Trophoblast cell (in vitro differentiated cells and primary cell): ENCODE data around the gene SUMF2.
A peak's percentile ranks its signal among the peaks of the same experiment; 100 is the strongest.
"Not testable (repeated sequence)": the region's sequence is repeated elsewhere in the genome, so short reads cannot be mapped to it uniquely, and the experiment has no call there.

Experiments
- DNase-seq, 2 donors: peaks; one replicate each; pipeline ENCODE4 v3.0.0-alpha.2; 2016
- H2AFZ ChIP-seq: 2 replicates; pipeline ENCODE4 v1.6.1; 2013; ENCODE audit warnings: low read length, moderate library complexity, mild to moderate bottlenecking; ENCODE audit not compliant: insufficient read depth, poor library complexity
- H2AK5ac ChIP-seq: 2 replicates; pipeline ENCODE4 v1.6.1; 2013; ENCODE audit warnings: mild to moderate bottlenecking, low read length
- H2BK120ac ChIP-seq: 2 replicates; pipeline ENCODE4 v1.6.1; 2013; ENCODE audit warnings: low read length, mild to moderate bottlenecking, moderate library complexity; ENCODE audit not compliant: insufficient read depth, poor library complexity
- H2BK12ac ChIP-seq: 2 replicates; pipeline ENCODE4 v1.6.1; 2013; ENCODE audit warnings: mild to moderate bottlenecking, low read length, moderate library complexity
- H2BK5ac ChIP-seq: 2 replicates; pipeline ENCODE4 v1.6.1; 2013; ENCODE audit warnings: low read length, low read depth, moderate library complexity, mild to moderate bottlenecking; ENCODE audit not compliant: poor library complexity
- H3K14ac ChIP-seq: 2 replicates; pipeline ENCODE4 v1.6.1; 2013; ENCODE audit warnings: mild to moderate bottlenecking, low read length
- H3K18ac ChIP-seq: 2 replicates; pipeline ENCODE4 v1.6.1; 2013; ENCODE audit warnings: mild to moderate bottlenecking, low read length
- H3K23ac ChIP-seq: 2 replicates; pipeline ENCODE4 v1.6.1; 2013; ENCODE audit warnings: low read length
- H3K27ac ChIP-seq: 2 replicates; pipeline ENCODE4 v1.5.1; 2013; ENCODE audit warnings: low read depth, mild to moderate bottlenecking, inconsistent platforms, low read length, moderate library complexity
- H3K27me3 ChIP-seq: 2 replicates; pipeline ENCODE4 v1.6.1; 2013; ENCODE audit warnings: inconsistent platforms, mild to moderate bottlenecking, low read length, moderate library complexity; ENCODE audit not compliant: insufficient read depth
- H3K36me3 ChIP-seq, 2 experiments: 1 replicate in 1 of 2; 2 replicates in 1 of 2; pipeline ENCODE4 v1.6.1; 2013; ENCODE audit warnings: low read length in 2 of 2, mild to moderate bottlenecking in 2 of 2, moderate library complexity in 1 of 2; ENCODE audit not compliant: insufficient read depth in 2 of 2, control insufficient read depth in 1 of 2
- H3K4ac ChIP-seq: 2 replicates; pipeline ENCODE4 v1.6.1; 2013; ENCODE audit warnings: low read depth, mild to moderate bottlenecking, low read length, moderate library complexity
- H3K4me1 ChIP-seq, 2 experiments: 1 replicate in 1 of 2; 2 replicates in 1 of 2; pipeline ENCODE4 v1.6.1; 2013; ENCODE audit warnings: low read length in 2 of 2, mild to moderate bottlenecking in 2 of 2, moderate library complexity in 1 of 2; ENCODE audit not compliant: insufficient read depth in 2 of 2, control insufficient read depth in 1 of 2
- H3K4me2 ChIP-seq: 2 replicates; pipeline ENCODE4 v1.6.1; 2013; ENCODE audit warnings: inconsistent platforms, mild to moderate bottlenecking, low read length, moderate library complexity
- H3K4me3 ChIP-seq: 2 replicates; pipeline ENCODE4 v1.5.1; 2013; ENCODE audit warnings: mild to moderate bottlenecking, low read depth, low read length, inconsistent platforms
- H3K79me1 ChIP-seq: one replicate; pipeline ENCODE4 v1.6.1; 2013; ENCODE audit warnings: low read length
- H3K79me2 ChIP-seq: 2 replicates; pipeline ENCODE4 v1.6.1; 2013; ENCODE audit warnings: low read length, mild to moderate bottlenecking; ENCODE audit not compliant: control insufficient read depth, insufficient read depth, poor library complexity
- H3K9ac ChIP-seq: 2 replicates; pipeline ENCODE4 v1.6.1; 2013; ENCODE audit warnings: mild to moderate bottlenecking, low read length
- H3K9me3 ChIP-seq: 2 replicates; pipeline ENCODE4 v1.6.1; 2013; ENCODE audit warnings: low read depth, mild to moderate bottlenecking, control low read depth, inconsistent platforms, low read length; ENCODE audit not compliant: insufficient read depth
- H4K12ac ChIP-seq: 2 replicates; pipeline ENCODE4 v1.6.1; 2013; ENCODE audit warnings: low read depth, mild to moderate bottlenecking, low read length, moderate library complexity
- H4K8ac ChIP-seq: 2 replicates; pipeline ENCODE4 v1.6.1; 2013; ENCODE audit warnings: low read depth, mild to moderate bottlenecking, low read length, moderate library complexity
- H4K91ac ChIP-seq: one replicate; pipeline ENCODE4 v1.6.1; 2013; ENCODE audit warnings: low read depth, mild to moderate bottlenecking, low read length, moderate library complexity
- WGBS: extraction: QIAGEN DNeasy Blood & Tissue Kit; methylation state at CpG from one replicate; pipeline ENCODE4 v1.1.7; 2013; ENCODE audit warnings: missing lambda C conversion rate; ENCODE audit not compliant: insufficient read length, insufficient coverage; ENCODE audit errors: extremely low coverage; 5-methylcytosine and 5-hydroxymethylcytosine counted together

SUMF2 gene

GRCh38 chr7:56032578-56032977, 31.5 kb upstream of the SUMF2 start:
- not testable (repeated sequence) for H3K4me3 ChIP-seq, H3K27ac ChIP-seq, H2BK120ac ChIP-seq, H4K8ac ChIP-seq, H3K14ac ChIP-seq, H3K4ac ChIP-seq, H2BK5ac ChIP-seq, H3K4me2 ChIP-seq, H3K9ac ChIP-seq, H3K4me1 ChIP-seq, H3K18ac ChIP-seq, H2BK12ac ChIP-seq, H3K79me1 ChIP-seq, DNase-seq, H3K23ac ChIP-seq, H3K79me2 ChIP-seq, H3K27me3 ChIP-seq, H2AK5ac ChIP-seq, H4K12ac ChIP-seq, H4K91ac ChIP-seq, H3K9me3 ChIP-seq, H2AFZ ChIP-seq, H3K36me3 ChIP-seq
- WGBS: no CpG with 5 or more reads among the region's 7 CpGs

- Histone ChIP-seq H3K79me2 (no peaks in the 10 kb centered on the region), H3K14ac (no peak overlapping the region), H3K36me3 (peaks cover 1 to 6% of the 10 kb centered on the region in 2 experiments), H3K79me1 (no peaks in the 10 kb centered on the region), H3K27me3 (no peaks in the 10 kb centered on the region), H3K27ac (peak overlapping the region; percentile 63), H3K4ac (no peak overlapping the region), H3K4me1 (no peaks in the 10 kb centered on the region), H3K4me2 (peak overlapping the region; percentile 98), H4K12ac (no peak overlapping the region), H2BK120ac (no peak overlapping the region), H2AFZ (peak overlapping the region; percentile 52), H4K91ac (no peak overlapping the region), H3K9me3 (no peaks in the 10 kb centered on the region), H3K23ac (no peak overlapping the region), H3K4me3 (peak overlapping the region; percentile 67), H2AK5ac (no peak overlapping the region), H3K18ac (no peak overlapping the region), H3K9ac (peak overlapping the region; percentile 50), H2BK5ac (no peak overlapping the region), H4K8ac (peak overlapping the region; percentile 20), H2BK12ac (no peak overlapping the region)
- DNase-seq: peak; percentile 62
- no CpG with 5 or more reads among the region's 27 CpGs for WGBS
These were observed 30.2 kb upstream of the SUMF2 start for GRCh38 chr7:56033671-56034432.

GRCh38 chr7:56040730-56041129, 23.4 kb upstream of the SUMF2 start:
- no peaks in the 10 kb centered on the region for H3K9me3 ChIP-seq
- no peak overlapping the region for H3K4ac ChIP-seq
- no peak overlapping the region for H2BK12ac ChIP-seq
- no peaks in the 10 kb centered on the region for H3K79me1 ChIP-seq
- H2BK120ac ChIP-seq: no peak overlapping the region
- no peak overlapping the region for H4K8ac ChIP-seq
- H3K4me1 ChIP-seq: no peaks in the 10 kb centered on the region
- H3K4me2 ChIP-seq: no peak overlapping the region
- no peak overlapping the region for H4K12ac ChIP-seq
- no peak overlapping the region for H3K9ac ChIP-seq
- no peak overlapping the region for H2AFZ ChIP-seq
- no peaks in the 10 kb centered on the region for H3K79me2 ChIP-seq
- no peak overlapping the region for H3K27ac ChIP-seq
- no peak overlapping the region for H3K4me3 ChIP-seq
- no peak overlapping the region for H2BK5ac ChIP-seq
- WGBS: no CpG with 5 or more reads among the region's 3 CpGs
- no peak overlapping the region for H3K14ac ChIP-seq
- no peak overlapping the region for H3K23ac ChIP-seq
- H2AK5ac ChIP-seq: no peak overlapping the region
- H3K27me3 ChIP-seq: no peaks in the 10 kb centered on the region
- no peak overlapping the region for H3K18ac ChIP-seq
- peaks cover 2 to 5% of the 10 kb centered on the region in 2 experiments for H3K36me3 ChIP-seq
- no peak overlapping the region for H4K91ac ChIP-seq
- DNase-seq: no peak

- not testable (repeated sequence) for H3K23ac ChIP-seq, H3K14ac ChIP-seq
These were observed 18.3 kb upstream of the SUMF2 start for GRCh38 chr7:56045758-56046157.

More at GRCh38 chr7:56045758-56046157, 18.3 kb upstream of the SUMF2 start:
- not testable (repeated sequence) for H2BK5ac ChIP-seq, H3K79me1 ChIP-seq, H3K4me1 ChIP-seq, H3K4me3 ChIP-seq, H2BK12ac ChIP-seq, H3K79me2 ChIP-seq, H3K36me3 ChIP-seq, H2AFZ ChIP-seq, H2BK120ac ChIP-seq, H4K91ac ChIP-seq, H3K27ac ChIP-seq, H3K9ac ChIP-seq, H3K27me3 ChIP-seq, H4K12ac ChIP-seq, H3K4me2 ChIP-seq, H4K8ac ChIP-seq, H2AK5ac ChIP-seq, H3K18ac ChIP-seq, H3K9me3 ChIP-seq, DNase-seq, H3K4ac ChIP-seq
- no CpG with 5 or more reads among the region's 2 CpGs for whole genome bisulfite sequencing
